SK-N-SH (cell line): Measurements from ENCODE around the gene ACOT8.

ENCODE experiments used
- CTCF ChIP-seq: fragments of 200-600 bp; sonication (generic); IDR thresholded peaks from 2 replicates; pipeline ENCODE4 v1.6.1; 2017; ENCODE audit warnings: antibody characterized with exemption, mild to moderate bottlenecking, moderate library complexity
- EP300 ChIP-seq, 2 experiments: IDR thresholded peaks; 2 replicates each; pipeline versions ENCODE4 v1.4.0 to v1.6.1; 2012; ENCODE audit warnings: borderline replicate concordance in 1 of 2, low read depth in 1 of 2, low read length in 1 of 2
- EZH2phosphoT487 ChIP-seq: fragments of 200-600 bp; sonication (generic); IDR thresholded peaks from 2 replicates; pipeline ENCODE4 v1.6.1; 2017; ENCODE audit warnings: low read depth, mixed run types, mild to moderate bottlenecking, antibody characterized with exemption, moderate library complexity, borderline replicate concordance
- FOSL2 ChIP-seq: IDR thresholded peaks from 2 replicates; pipeline ENCODE4 v1.4.0; 2012; ENCODE audit warnings: low read depth, mild to moderate bottlenecking, moderate library complexity, borderline replicate concordance
- GABPA ChIP-seq: IDR thresholded peaks from 2 replicates; pipeline ENCODE4 v1.4.0; 2012; ENCODE audit warnings: low read depth, mild to moderate bottlenecking
- MXI1 ChIP-seq: IDR thresholded peaks from 2 replicates; pipeline ENCODE4 v1.6.1; 2012; ENCODE audit warnings: mild to moderate bottlenecking, low read depth, low read length, improper control_type of control experiment
- NRF1 ChIP-seq: IDR thresholded peaks from 2 replicates; pipeline ENCODE4 v1.6.1; 2012; ENCODE audit warnings: low read depth, mild to moderate bottlenecking, low read length
- RCOR1 ChIP-seq: fragments of 150-350 bp; IDR thresholded peaks from 2 replicates; pipeline ENCODE4 v1.6.1; 2017; ENCODE audit warnings: antibody characterized with exemption, low read length
- RXRA ChIP-seq: IDR thresholded peaks from 2 replicates; pipeline ENCODE4 v1.4.0; 2012; ENCODE audit warnings: low read depth, mild to moderate bottlenecking, borderline replicate concordance
- SIN3A ChIP-seq: IDR thresholded peaks from 2 replicates; pipeline ENCODE4 v1.6.1; 2012; ENCODE audit warnings: low read depth, mild to moderate bottlenecking, low read length, moderate library complexity, borderline replicate concordance
- SMC3 ChIP-seq: IDR thresholded peaks from 2 replicates; pipeline ENCODE4 v1.6.1; 2012; ENCODE audit warnings: low read depth, low read length, improper control_type of control experiment

- TF ChIP-seq CTCF (no peak), SMC3 (no peak), RCOR1 (no peak), NRF1 (no peak), MXI1 (no peak), EP300 (IDR thresholded peaks at IDR 0.05; ENCODE audit: borderline replicate concordance in 1 of 2, low read depth in 1 of 2, low read length in 1 of 2) (no peak), GABPA (no peak), EZH2phosphoT487 (no peak), FOSL2 (no peak), SIN3A (no peak), RXRA (no peak)
These were observed 37.7 kb downstream of the ACOT8 start for GRCh38 chr20:45819466-45819865.
